ENCODE measurements around the gene SV2B.

The SV2B gene

GRCh38 chr15:91304210-91304609 lies 204.2 kb downstream of the SV2B start:
- Mint-ChIP-seq H3K4me3 (no peak overlapping the region), H3K27ac (peak overlapping the region; percentile 14), H3K4me1 (peaks cover 26% of the 10 kb centered on the region), H3K36me3 (no peaks in the 10 kb centered on the region), H3K9me3 (no peaks in the 10 kb centered on the region)
- DNase-seq (ENCODE audit: low spot score in 2 of 2) = no peak
- no peak for ATAC-seq

GRCh38 chr15:91304786-91305185 lies 204.7 kb downstream of the SV2B start:
- Mint-ChIP-seq H3K27ac (no peak overlapping the region), H3K4me3 (no peak overlapping the region), H3K36me3 (no peaks in the 10 kb centered on the region), H3K9me3 (no peaks in the 10 kb centered on the region), H3K4me1 (peaks cover 32% of the 10 kb centered on the region)
- no peak for ATAC-seq
- DNase-seq (ENCODE audit: low spot score in 2 of 2) = no peak

- DNase-seq (ENCODE audit: low spot score in 2 of 2) = no peak
- no peak for ATAC-seq
- H3K4me1 Mint-ChIP-seq = peaks cover 34% of the 10 kb centered on the region
- H3K9me3 Mint-ChIP-seq = no peaks in the 10 kb centered on the region
- no peak overlapping the region for H3K4me3 Mint-ChIP-seq
- H3K27ac Mint-ChIP-seq = no peak overlapping the region
- no peaks in the 10 kb centered on the region for H3K36me3 Mint-ChIP-seq
These were observed 206.1 kb downstream of the SV2B start for GRCh38 chr15:91306144-91306543.

GRCh38 chr15:91307601-91308000 lies 207.5 kb downstream of the SV2B start:
- H3K27ac Mint-ChIP-seq = no peak overlapping the region
- no peaks in the 10 kb centered on the region for H3K36me3 Mint-ChIP-seq
- H3K4me1 Mint-ChIP-seq = peaks cover 48% of the 10 kb centered on the region
- ATAC-seq (no peak), DNase-seq (ENCODE audit: low spot score in 2 of 2) (no peak)
- H3K9me3 Mint-ChIP-seq = no peaks in the 10 kb centered on the region
- H3K4me3 Mint-ChIP-seq = no peak overlapping the region

GRCh38 chr15:91308199-91308598 lies 208.1 kb downstream of the SV2B start:
- Mint-ChIP-seq H3K9me3 (peaks cover 2% of the 10 kb centered on the region), H3K4me3 (no peak overlapping the region), H3K27ac (no peak overlapping the region), H3K36me3 (no peaks in the 10 kb centered on the region), H3K4me1 (peaks cover 53% of the 10 kb centered on the region)
- ATAC-seq = no peak
- no peak for DNase-seq (ENCODE audit: low spot score in 2 of 2)

- Mint-ChIP-seq H3K4me3 (no peak overlapping the region), H3K27ac (no peak overlapping the region), H3K4me1 (peaks cover 53% of the 10 kb centered on the region), H3K36me3 (no peaks in the 10 kb centered on the region), H3K9me3 (peaks cover 6% of the 10 kb centered on the region)
- ATAC-seq (no peak), DNase-seq (ENCODE audit: low spot score in 2 of 2) (no peak)
These were observed 208.8 kb downstream of the SV2B start for GRCh38 chr15:91308855-91309254.

- DNase-seq (ENCODE audit: low spot score in 2 of 2) (no peak), ATAC-seq (peak; percentile 50)
- peaks cover 6% of the 10 kb centered on the region for H3K9me3 Mint-ChIP-seq
- peaks cover 59% of the 10 kb centered on the region for H3K4me1 Mint-ChIP-seq
- H3K36me3 Mint-ChIP-seq = no peaks in the 10 kb centered on the region
- no peak overlapping the region for H3K27ac Mint-ChIP-seq
- H3K4me3 Mint-ChIP-seq = peak overlapping the region; percentile 16
These were observed 211.9 kb downstream of the SV2B start for GRCh38 chr15:91311986-91312385.

GRCh38 chr15:91316126-91316525 lies 216.1 kb downstream of the SV2B start:
- peaks cover 6% of the 10 kb centered on the region for H3K9me3 Mint-ChIP-seq
- no peak overlapping the region for H3K27ac Mint-ChIP-seq
- DNase-seq (ENCODE audit: low spot score in 2 of 2) (no peak), ATAC-seq (peak; percentile 86)
- no peaks in the 10 kb centered on the region for H3K36me3 Mint-ChIP-seq
- H3K4me3 Mint-ChIP-seq = peak overlapping the region; percentile 26
- peaks cover 48% of the 10 kb centered on the region for H3K4me1 Mint-ChIP-seq

GRCh38 chr15:91318516-91318915 lies 218.5 kb downstream of the SV2B start:
- Mint-ChIP-seq H3K4me3 (no peak overlapping the region), H3K9me3 (peaks cover under 1% of the 10 kb centered on the region), H3K4me1 (peaks cover 26% of the 10 kb centered on the region), H3K36me3 (no peaks in the 10 kb centered on the region), H3K27ac (no peak overlapping the region)
- no peak for DNase-seq (ENCODE audit: low spot score in 2 of 2)
- no peak for ATAC-seq

GRCh38 chr15:91318931-91319330 lies 218.9 kb downstream of the SV2B start:
- H3K9me3 Mint-ChIP-seq = no peaks in the 10 kb centered on the region

GRCh38 chr15:91319371-91320059 lies 219.5 kb downstream of the SV2B start:
- DNase-seq (ENCODE audit: low spot score in 2 of 2) = no peak
- peaks cover 25% of the 10 kb centered on the region for H3K4me1 Mint-ChIP-seq
- H3K9me3 Mint-ChIP-seq = no peaks in the 10 kb centered on the region
- H3K4me3 Mint-ChIP-seq = no peak overlapping the region
- H3K27ac Mint-ChIP-seq = no peak overlapping the region
- no peaks in the 10 kb centered on the region for H3K36me3 Mint-ChIP-seq
- ATAC-seq = no peak

More at GRCh38 chr15:91318931-91319330, 218.9 kb downstream of the SV2B start:
- H3K4me3 Mint-ChIP-seq = no peak overlapping the region
- H3K4me1 Mint-ChIP-seq = peaks cover 25% of the 10 kb centered on the region
- H3K27ac Mint-ChIP-seq = no peak overlapping the region
- no peak for ATAC-seq
- DNase-seq (ENCODE audit: low spot score in 2 of 2) = no peak
- no peaks in the 10 kb centered on the region for H3K36me3 Mint-ChIP-seq

GRCh38 chr15:91320101-91320500 lies 220.0 kb downstream of the SV2B start:
- H3K27ac Mint-ChIP-seq = no peak overlapping the region
- ATAC-seq = no peak

GRCh38 chr15:91329914-91330313 lies 229.9 kb downstream of the SV2B start:
- no peak for ATAC-seq
- Mint-ChIP-seq H3K4me1 (no peaks in the 10 kb centered on the region), H3K27ac (no peak overlapping the region), H3K9me3 (no peaks in the 10 kb centered on the region), H3K36me3 (no peaks in the 10 kb centered on the region), H3K4me3 (no peak overlapping the region)
- DNase-seq (ENCODE audit: low spot score in 2 of 2) = no peak

More at GRCh38 chr15:91320101-91320500, 220.0 kb downstream of the SV2B start:
- no peaks in the 10 kb centered on the region for H3K36me3 Mint-ChIP-seq
- H3K4me3 Mint-ChIP-seq = no peak overlapping the region
- H3K4me1 Mint-ChIP-seq = peaks cover 25% of the 10 kb centered on the region
- no peak for DNase-seq (ENCODE audit: low spot score in 2 of 2)
- H3K9me3 Mint-ChIP-seq = no peaks in the 10 kb centered on the region

GRCh38 chr15:91331581-91331980 lies 231.5 kb downstream of the SV2B start:
- Mint-ChIP-seq H3K27ac (no peak overlapping the region), H3K36me3 (no peaks in the 10 kb centered on the region), H3K4me3 (no peak overlapping the region), H3K9me3 (no peaks in the 10 kb centered on the region), H3K4me1 (peaks cover 4% of the 10 kb centered on the region)
- DNase-seq (ENCODE audit: low spot score in 2 of 2) = no peak
- ATAC-seq = no peak

- H3K4me1 Mint-ChIP-seq = peaks cover 10% of the 10 kb centered on the region
These were observed 235.6 kb downstream of the SV2B start for GRCh38 chr15:91335702-91336101.

GRCh38 chr15:91336687-91337086 lies 236.6 kb downstream of the SV2B start:
- no peak overlapping the region for H3K4me3 Mint-ChIP-seq
- H3K4me1 Mint-ChIP-seq = peaks cover 10% of the 10 kb centered on the region
- H3K9me3 Mint-ChIP-seq = no peaks in the 10 kb centered on the region
- H3K36me3 Mint-ChIP-seq = no peaks in the 10 kb centered on the region
- ATAC-seq (no peak), DNase-seq (ENCODE audit: low spot score in 2 of 2) (no peak)
- no peak overlapping the region for H3K27ac Mint-ChIP-seq

More at GRCh38 chr15:91335702-91336101, 235.6 kb downstream of the SV2B start:
- Mint-ChIP-seq H3K9me3 (no peaks in the 10 kb centered on the region), H3K4me3 (no peak overlapping the region), H3K36me3 (no peaks in the 10 kb centered on the region), H3K27ac (no peak overlapping the region)
- DNase-seq (ENCODE audit: low spot score in 2 of 2) = no peak
- ATAC-seq = no peak

Measured in stimulated activated effector memory CD8-positive, alpha-beta T cell treated with anti-CD3 and anti-CD28 coated beads, Interleukin-12 subunit alpha, Interleukin-12 subunit beta, amount 100 ng/mL, for 72 hours (primary cell).